Measurements from ENCODE around the gene TEKTIP1. TPM values are rescaled to one million over a fixed set of nuclear protein-coding genes. Genes with fewer than 3 reads are reported as not detected.

The TEKTIP1 gene
- total and polyA plus RNA-seq, 10 of the 15 experiments (the other 5 are each of a cell fraction or from before 2014, with no cell fraction given): 0.18 to 2.6 (median 0.60) TPM; not detected in 5

DNA sequence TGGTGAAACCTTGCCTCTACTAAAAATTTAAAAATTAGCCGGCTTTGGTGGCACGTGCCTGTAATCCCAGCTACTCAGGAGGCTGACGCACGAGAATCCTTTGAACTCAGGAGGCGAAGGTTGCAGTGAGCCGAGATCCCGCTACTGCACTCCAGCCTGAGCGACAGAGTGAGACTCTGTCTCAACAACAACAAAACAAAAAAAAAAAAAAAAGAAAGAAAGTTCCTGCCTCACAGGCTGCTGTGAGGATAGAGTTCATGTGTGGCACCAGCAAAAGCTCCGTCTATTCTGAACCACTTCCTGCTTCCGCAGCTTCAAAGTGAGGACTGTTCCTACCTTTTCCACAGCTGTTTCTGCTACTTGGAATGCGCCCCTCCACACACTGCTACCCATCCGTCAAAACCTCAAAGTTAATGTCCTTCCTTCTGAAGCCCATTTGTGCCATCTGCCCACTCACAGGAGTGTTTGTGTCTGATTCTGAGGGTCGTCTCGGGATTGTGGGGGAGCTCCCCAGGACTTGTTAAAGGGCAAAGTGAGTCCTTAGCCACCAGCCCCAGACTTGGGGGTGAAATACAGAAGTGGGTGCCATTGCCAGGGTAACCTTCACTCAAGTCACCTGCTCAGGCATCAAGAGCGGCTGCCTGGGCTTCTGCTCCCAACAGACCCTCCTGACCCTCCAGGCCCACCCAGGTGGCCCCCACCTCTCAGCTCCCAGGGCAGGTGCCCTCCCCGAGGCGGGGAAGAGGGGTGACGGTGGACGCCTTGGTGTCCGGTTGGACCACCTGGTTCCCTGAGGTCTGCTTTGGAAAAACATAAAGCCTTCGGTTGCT lies 15.5 kb downstream of the TEKTIP1 start (continued):
- TF ChIP-seq, protein P1, sequence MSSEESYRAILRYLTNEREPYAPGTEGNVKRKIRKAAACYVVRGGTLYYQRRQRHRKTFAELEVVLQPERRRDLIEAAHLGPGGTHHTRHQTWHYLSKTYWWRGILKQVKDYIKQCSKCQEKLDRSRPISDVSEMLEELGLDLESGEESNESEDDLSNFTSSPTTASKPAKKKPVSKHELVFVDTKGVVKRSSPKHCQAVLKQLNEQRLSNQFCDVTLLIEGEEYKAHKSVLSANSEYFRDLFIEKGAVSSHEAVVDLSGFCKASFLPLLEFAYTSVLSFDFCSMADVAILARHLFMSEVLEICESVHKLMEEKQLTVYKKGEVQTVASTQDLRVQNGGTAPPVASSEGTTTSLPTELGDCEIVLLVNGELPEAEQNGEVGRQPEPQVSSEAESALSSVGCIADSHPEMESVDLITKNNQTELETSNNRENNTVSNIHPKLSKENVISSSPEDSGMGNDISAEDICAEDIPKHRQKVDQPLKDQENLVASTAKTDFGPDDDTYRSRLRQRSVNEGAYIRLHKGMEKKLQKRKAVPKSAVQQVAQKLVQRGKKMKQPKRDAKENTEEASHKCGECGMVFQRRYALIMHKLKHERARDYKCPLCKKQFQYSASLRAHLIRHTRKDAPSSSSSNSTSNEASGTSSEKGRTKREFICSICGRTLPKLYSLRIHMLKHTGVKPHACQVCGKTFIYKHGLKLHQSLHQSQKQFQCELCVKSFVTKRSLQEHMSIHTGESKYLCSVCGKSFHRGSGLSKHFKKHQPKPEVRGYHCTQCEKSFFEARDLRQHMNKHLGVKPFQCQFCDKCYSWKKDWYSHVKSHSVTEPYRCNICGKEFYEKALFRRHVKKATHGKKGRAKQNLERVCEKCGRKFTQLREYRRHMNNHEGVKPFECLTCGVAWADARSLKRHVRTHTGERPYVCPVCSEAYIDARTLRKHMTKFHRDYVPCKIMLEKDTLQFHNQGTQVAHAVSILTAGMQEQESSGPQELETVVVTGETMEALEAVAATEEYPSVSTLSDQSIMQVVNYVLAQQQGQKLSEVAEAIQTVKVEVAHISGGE (CRISPR knock-in tag; IDR thresholded peaks at IDR 0.05): peak; percentile 70
- no peak for TF ChIP-seq KLF5 (IDR thresholded peaks at IDR 0.05; ENCODE audit: partially characterized antibody)
- peak; percentile 37; the same call in 1 of the 2 replicates for TF ChIP-seq RUNX3 (IDR thresholded peaks at IDR 0.05; ENCODE audit: low read length)
- TF ChIP-seq NR2C1 (IDR thresholded peaks at IDR 0.05): 0 out of 2 replicates have a peak, but pooled peaks have one; percentile 11
- TF ChIP-seq RB1 (IDR thresholded peaks at IDR 0.05; ENCODE audit: borderline replicate concordance): no peak
- no peak for TF ChIP-seq SUZ12 (IDR thresholded peaks at IDR 0.05; ENCODE audit: unreplicated experiment)
- peak; percentile 44; the same call in 1 of the 2 replicates for TF ChIP-seq SPI1 (IDR thresholded peaks at IDR 0.05; ENCODE audit: borderline replicate concordance, insufficient read depth, low read depth, low read length)
- TF ChIP-seq, protein P2, sequence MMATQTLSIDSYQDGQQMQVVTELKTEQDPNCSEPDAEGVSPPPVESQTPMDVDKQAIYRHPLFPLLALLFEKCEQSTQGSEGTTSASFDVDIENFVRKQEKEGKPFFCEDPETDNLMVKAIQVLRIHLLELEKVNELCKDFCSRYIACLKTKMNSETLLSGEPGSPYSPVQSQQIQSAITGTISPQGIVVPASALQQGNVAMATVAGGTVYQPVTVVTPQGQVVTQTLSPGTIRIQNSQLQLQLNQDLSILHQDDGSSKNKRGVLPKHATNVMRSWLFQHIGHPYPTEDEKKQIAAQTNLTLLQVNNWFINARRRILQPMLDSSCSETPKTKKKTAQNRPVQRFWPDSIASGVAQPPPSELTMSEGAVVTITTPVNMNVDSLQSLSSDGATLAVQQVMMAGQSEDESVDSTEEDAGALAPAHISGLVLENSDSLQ (IDR thresholded peaks at IDR 0.05): peak; percentile 48; the same call in 1 of the 2 replicates
- TF ChIP-seq IKZF2 (IDR thresholded peaks at IDR 0.05): peak in 1 of 2 experiments; percentile 46; a peak in 1 of 4 replicates
- no peak for TF ChIP-seq TCF7 (IDR thresholded peaks at IDR 0.05; ENCODE audit: borderline replicate concordance)
- peak; percentile 52; the same call in 1 of the 2 replicates for TF ChIP-seq NBN (IDR thresholded peaks at IDR 0.05)
- no peak for TF ChIP-seq SMAD1 (IDR thresholded peaks at IDR 0.05; ENCODE audit: low read depth, partially characterized antibody)
- TF ChIP-seq, protein P3, sequence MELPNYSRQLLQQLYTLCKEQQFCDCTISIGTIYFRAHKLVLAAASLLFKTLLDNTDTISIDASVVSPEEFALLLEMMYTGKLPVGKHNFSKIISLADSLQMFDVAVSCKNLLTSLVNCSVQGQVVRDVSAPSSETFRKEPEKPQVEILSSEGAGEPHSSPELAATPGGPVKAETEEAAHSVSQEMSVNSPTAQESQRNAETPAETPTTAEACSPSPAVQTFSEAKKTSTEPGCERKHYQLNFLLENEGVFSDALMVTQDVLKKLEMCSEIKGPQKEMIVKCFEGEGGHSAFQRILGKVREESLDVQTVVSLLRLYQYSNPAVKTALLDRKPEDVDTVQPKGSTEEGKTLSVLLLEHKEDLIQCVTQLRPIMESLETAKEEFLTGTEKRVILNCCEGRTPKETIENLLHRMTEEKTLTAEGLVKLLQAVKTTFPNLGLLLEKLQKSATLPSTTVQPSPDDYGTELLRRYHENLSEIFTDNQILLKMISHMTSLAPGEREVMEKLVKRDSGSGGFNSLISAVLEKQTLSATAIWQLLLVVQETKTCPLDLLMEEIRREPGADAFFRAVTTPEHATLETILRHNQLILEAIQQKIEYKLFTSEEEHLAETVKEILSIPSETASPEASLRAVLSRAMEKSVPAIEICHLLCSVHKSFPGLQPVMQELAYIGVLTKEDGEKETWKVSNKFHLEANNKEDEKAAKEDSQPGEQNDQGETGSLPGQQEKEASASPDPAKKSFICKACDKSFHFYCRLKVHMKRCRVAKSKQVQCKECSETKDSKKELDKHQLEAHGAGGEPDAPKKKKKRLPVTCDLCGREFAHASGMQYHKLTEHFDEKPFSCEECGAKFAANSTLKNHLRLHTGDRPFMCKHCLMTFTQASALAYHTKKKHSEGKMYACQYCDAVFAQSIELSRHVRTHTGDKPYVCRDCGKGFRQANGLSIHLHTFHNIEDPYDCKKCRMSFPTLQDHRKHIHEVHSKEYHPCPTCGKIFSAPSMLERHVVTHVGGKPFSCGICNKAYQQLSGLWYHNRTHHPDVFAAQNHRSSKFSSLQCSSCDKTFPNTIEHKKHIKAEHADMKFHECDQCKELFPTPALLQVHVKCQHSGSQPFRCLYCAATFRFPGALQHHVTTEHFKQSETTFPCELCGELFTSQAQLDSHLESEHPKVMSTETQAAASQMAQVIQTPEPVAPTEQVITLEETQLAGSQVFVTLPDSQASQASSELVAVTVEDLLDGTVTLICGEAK (IDR thresholded peaks at IDR 0.05; ENCODE audit: borderline replicate concordance): peak; percentile 87
- TF ChIP-seq ZNF384 (IDR thresholded peaks at IDR 0.05; ENCODE audit: borderline replicate concordance, low read depth, low read length): peak; percentile 60; the same call in 1 of the 2 replicates
- TF ChIP-seq IKZF1 (conservative IDR thresholded peaks at IDR 0.05): peak; percentile 54; the same call in 1 of the 2 replicates
- TF ChIP-seq, protein P4, sequence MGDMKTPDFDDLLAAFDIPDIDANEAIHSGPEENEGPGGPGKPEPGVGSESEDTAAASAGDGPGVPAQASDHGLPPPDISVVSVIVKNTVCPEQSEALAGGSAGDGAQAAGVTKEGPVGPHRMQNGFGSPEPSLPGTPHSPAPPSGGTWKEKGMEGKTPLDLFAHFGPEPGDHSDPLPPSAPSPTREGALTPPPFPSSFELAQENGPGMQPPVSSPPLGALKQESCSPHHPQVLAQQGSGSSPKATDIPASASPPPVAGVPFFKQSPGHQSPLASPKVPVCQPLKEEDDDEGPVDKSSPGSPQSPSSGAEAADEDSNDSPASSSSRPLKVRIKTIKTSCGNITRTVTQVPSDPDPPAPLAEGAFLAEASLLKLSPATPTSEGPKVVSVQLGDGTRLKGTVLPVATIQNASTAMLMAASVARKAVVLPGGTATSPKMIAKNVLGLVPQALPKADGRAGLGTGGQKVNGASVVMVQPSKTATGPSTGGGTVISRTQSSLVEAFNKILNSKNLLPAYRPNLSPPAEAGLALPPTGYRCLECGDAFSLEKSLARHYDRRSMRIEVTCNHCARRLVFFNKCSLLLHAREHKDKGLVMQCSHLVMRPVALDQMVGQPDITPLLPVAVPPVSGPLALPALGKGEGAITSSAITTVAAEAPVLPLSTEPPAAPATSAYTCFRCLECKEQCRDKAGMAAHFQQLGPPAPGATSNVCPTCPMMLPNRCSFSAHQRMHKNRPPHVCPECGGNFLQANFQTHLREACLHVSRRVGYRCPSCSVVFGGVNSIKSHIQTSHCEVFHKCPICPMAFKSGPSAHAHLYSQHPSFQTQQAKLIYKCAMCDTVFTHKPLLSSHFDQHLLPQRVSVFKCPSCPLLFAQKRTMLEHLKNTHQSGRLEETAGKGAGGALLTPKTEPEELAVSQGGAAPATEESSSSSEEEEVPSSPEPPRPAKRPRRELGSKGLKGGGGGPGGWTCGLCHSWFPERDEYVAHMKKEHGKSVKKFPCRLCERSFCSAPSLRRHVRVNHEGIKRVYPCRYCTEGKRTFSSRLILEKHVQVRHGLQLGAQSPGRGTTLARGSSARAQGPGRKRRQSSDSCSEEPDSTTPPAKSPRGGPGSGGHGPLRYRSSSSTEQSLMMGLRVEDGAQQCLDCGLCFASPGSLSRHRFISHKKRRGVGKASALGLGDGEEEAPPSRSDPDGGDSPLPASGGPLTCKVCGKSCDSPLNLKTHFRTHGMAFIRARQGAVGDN (IDR thresholded peaks at IDR 0.05): peak; percentile 48
